ENCODE measurements around the gene ACVR1B.
A peak's percentile ranks its signal among the peaks of the same experiment; 100 is the strongest.

Gene ACVR1B

GRCh38 chr12:52004042-52004648, 52.6 kb downstream of the ACVR1B start:
- DNase-seq (ENCODE audit: low read depth in 2 of 2), result peak; percentile 33 to 35

DNA sequence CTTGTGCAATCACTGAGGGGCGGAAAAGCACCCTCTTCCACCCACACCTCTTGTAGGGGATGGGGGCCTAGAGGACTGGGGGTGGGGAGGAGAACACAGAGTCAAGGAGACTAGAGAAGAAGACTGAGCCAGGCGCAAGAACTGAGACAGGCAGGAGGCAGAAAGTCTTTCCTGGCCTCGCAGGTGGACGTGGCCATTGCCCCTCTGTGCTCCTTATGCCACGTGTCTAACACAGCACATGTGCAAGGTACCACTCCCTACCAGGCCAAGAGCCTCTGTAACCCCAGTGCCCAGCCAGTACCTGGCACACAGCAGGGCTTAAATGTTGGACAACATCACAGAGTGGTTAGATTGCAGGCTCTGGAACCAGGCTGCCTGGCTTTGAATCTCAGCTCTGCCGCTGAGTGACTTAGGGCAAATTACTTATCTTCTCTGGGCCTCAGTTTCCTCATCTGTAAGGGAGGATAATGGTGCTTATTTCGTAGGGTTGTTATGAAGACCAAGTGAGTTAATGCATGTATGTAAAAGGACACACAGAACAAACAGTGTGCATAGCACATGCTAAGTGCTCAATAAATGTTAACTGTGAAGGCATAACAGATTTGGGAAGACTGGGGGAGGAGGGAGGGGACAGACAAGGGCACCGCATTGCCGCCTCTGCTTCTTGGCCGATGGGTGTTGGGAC, 53.9 kb downstream of the ACVR1B start:
- DNase-seq (ENCODE audit: low read depth in 2 of 2), result no peak

GRCh38 chr12:52005903-52006703, 54.6 kb downstream of the ACVR1B start:
- no peak for DNase-seq (ENCODE audit: low read depth in 2 of 2)

DNA sequence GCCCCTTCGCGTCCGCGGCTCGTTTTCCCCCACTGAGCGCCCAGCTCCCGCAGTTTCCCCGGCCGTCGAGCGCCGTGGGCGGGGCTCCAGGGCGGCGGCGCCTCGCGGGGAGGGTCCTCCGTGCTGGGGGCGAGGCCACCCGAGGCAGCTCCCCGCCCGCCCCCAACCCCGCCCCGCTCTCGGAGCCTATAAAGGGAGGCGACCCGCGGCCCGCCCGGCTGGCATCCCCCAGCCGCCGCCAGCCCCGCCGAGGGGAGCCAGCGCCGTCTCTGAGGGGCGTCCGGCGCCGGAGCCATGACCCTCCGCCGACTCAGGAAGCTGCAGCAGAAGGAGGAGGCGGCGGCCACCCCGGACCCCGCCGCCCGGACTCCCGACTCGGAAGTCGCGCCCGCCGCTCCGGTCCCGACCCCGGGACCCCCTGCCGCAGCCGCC, 55.2 kb downstream of the ACVR1B start, which contains the start of gene TAMALIN:
Gene TAMALIN (plus strand): TSS at position 221 of the 432 bp plus-strand sequence. CDS start 74 bp downstream, at position 295.
- peak in 1 of 2 experiments; percentile 54 for DNase-seq (ENCODE audit: low read depth in 2 of 2)

GRCh38 chr12:52007158-52007921, 55.8 kb downstream of the ACVR1B start:
- no peak for DNase-seq (ENCODE audit: low read depth in 2 of 2)

DNA sequence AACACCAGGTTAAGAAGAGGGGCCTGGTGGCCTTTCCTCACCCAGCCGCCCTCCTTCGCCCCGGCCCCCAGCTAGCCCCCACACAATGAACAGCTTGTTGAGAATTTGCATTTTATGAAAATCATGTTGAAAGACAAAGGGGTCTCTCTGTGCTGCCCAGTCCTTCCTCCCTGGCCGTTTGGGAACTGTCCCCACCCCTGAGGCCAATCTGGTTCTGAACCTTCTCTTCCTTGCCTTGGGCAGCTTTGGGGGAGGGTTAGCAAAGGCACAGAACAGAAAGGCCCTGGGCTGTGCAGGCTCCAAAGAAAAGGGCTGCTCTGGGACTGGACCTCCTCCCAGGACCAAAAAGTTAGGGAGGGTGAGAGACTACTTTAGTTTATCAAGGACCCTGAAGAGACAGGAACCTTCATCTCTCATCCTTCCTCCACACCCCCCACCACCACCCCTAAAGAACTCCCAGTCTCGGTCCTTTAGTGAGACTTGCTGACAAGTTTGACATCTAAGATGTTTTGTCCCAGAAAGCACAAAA, 56.5 kb downstream of the ACVR1B start:
- no peak for DNase-seq (ENCODE audit: low read depth in 2 of 2)

GRCh38 chr12:52009081-52009751, 57.7 kb downstream of the ACVR1B start:
- no peak for DNase-seq (ENCODE audit: low read depth in 2 of 2)

DNA sequence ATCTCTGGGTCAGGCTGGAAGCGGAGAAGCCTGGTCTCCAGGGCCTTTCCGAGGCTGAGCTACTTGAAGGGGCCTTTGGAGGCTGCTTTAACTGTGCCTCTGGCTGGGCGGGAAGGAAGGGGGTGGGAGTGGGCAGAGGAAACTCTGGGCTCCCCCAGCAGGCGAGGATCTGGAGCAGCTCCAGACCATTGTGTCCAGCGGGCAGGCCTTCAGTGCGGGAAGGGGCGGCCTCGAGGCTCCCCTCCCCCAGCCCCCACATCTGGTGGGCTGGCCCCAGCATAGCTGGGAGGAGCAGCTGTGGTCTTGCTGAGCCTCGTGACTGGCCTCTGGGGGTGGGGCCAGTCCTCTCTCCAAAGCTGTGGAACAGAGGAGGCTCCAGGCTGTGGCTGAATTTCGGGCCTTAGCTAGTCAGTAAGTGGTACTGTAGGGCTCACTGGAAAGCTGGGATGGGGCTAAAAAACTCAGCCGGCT, 58.7 kb downstream of the ACVR1B start:
- peak; percentile 74 to 79 for DNase-seq (ENCODE audit: low read depth in 2 of 2)

- no peak for DNase-seq (ENCODE audit: low read depth in 2 of 2)
These were observed 59.4 kb downstream of the ACVR1B start for GRCh38 chr12:52010692-52011601.

DNA sequence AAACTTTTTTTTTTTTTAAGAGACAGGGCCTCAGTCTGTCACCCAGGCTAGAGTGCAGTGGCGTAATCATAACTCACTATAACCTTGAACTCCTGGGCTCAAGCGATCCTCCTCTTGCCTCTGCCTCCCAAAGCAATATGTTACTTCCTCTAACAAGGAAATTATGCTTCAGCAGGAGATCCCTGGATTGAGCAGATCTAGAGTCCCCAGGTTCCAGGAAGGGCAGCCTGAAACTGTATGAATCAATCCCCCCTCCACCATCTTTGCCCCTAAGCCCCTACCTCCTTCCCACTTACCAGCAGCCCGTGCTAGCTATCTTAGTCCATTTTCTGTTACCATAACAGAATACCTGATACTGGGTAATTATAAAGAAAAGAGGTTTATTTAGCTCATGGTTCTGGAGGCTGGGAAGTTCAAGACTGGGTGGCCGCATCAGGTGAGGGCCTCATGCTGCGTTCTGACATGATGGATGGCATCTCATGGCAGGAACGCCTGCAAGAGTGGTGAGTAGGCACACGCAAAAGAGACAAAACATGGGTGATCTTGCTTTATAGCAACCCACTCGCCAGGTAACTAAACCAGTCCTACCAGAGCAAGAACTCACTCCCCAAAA, 60.2 kb downstream of the ACVR1B start:
- DNase-seq (ENCODE audit: low read depth in 2 of 2), result no peak

- no peak for DNase-seq (ENCODE audit: low read depth in 2 of 2)
These were observed 62.3 kb downstream of the ACVR1B start for GRCh38 chr12:52013626-52014310.

DNA sequence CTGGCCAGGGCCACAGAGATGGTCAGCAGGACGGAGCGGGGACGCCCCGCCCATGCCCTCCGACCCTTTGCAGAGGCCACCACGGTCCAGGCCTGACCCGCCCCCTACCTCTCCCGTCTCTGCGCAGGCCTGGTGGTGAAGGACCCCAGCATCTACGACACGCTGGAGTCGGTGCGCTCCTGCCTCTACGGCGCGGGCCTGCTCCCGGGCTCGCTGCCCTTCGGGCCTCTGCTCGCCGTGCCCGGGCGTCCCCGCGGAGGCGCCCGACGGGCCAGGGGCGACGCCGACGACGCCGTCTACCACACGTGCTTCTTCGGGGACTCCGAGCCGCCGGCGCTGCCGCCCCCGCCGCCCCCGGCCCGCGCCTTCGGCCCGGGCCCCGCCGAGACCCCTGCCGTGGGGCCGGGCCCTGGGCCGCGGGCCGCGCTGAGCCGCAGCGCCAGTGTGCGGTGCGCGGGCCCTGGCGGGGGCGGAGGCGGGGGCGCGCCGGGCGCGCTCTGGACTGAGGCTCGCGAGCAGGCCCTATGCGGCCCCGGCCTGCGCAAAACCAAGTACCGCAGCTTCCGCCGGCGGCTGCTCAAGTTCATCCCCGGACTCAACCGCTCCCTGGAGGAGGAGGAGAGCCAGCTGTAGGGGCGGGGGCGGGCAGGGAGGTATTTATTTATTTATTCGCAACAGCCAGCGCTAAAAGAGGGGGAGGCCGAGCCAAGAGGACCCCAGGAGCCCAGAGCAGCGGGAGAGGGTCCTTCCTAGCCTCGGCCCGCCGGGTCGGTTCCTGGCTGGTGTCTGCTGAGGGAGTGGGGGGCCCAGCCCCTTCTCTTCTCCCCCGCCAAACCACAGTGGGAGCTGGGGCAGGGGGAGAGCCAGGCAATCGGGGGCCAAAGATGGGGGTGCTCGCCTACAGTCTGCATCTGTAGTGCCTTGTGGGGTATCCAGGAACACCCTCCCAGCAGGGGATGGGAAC, 63.4 kb downstream of the ACVR1B start:
- no peak for DNase-seq (ENCODE audit: low read depth in 2 of 2)

DNA sequence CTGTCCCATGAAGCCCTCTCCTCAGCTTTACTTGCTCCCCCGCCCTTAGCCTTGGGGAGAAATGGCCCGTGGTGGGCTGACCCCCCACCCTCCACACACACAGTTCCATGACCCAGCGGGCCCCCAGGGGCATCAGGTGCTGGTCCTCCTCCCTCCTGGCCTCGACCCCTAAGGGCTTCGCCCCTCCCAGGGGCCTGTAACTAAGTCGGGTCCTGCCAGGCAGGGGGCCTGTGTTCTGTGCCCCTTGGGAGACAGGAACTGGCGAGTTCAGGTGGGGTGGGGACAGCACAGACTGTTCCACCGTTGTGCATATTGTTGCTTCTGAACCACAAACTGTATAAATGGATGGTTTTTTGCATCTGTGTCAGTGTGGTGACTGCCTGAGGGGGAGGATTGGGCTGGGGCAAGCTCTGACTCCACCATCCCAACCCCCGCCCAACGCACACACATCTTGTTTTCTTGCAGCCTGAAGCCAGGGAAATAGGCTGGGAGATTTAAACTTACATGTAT, 64.1 kb downstream of the ACVR1B start:
- no peak for DNase-seq (ENCODE audit: low read depth in 2 of 2)

GRCh38 chr12:52018433-52019112, 67.1 kb downstream of the ACVR1B start:
- DNase-seq (ENCODE audit: low read depth in 2 of 2), result no peak

DNA sequence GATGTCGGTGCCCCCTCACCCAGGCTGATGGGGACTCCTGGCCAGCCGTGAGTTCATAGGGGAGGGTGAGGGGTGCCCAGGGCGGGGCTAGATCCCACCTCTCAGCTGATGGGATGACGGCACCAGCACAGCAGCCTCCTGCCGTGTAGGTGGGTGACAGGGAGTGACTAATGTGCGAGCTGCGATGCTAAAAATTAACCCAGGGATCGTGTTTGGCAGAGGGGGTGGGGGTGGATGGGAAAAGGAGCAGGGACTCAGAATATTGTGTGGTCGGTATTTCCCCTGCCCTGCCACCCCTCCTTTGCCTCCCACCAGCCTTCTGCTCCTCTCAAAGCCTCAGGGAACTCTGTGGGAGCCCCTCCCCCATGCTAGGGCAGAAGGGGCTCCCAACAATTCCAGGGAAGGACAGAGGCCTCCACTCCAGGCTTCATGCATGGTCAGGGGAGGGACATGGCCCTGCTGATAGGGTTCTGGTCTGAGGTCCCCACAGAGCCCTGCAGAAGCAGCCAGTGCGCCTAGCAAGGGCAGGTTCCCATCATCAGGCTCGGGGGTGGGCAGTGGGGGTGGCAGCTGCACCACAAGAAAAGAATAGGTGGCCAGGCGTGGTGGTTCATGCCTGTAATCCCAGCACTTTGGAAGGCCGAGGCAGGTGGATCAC, 67.7 kb downstream of the ACVR1B start:
- no peak for DNase-seq (ENCODE audit: low read depth in 2 of 2)
